K562 (cell line): ENCODE data around the gene PRCP. TPM values are rescaled to one million over a fixed set of nuclear protein-coding genes. Genes with fewer than 3 reads are reported as not detected.

Experiments used
- ARID2 ChIP-seq: fragments of 450-650 bp; IDR thresholded peaks from 2 replicates; pipeline ENCODE4 v1.6.1; 2017; ENCODE audit warnings: antibody characterized with exemption, mild to moderate bottlenecking
- CSDE1 ChIP-seq, 2 experiments: fragments of 450-650 bp; IDR thresholded peaks; 2 replicates each; pipeline ENCODE4 v1.6.1; 2016; ENCODE audit warnings: mild to moderate bottlenecking in 1 of 2
- E2F1 ChIP-seq: sonication (generic); formaldehyde crosslinking; IDR thresholded peaks from 2 replicates; pipeline ENCODE4 v1.8.1; 2023; ENCODE audit warnings: mild to moderate bottlenecking, missing genetic modification reagents, moderate library complexity
- KAT2B ChIP-seq: IDR thresholded peaks from one replicate; pipeline ENCODE4 v1.6.1; 2012; ENCODE audit warnings: low read depth, mild to moderate bottlenecking, control low read depth, inconsistent platforms, low read length, moderate library complexity
- MAFG ChIP-seq: fragments of 450-650 bp; conservative IDR thresholded peaks from 2 replicates; pipeline ENCODE4 v1.6.1; 2016; ENCODE audit warnings: missing genetic modification characterization, missing compliant biosample characterization
- NEUROD1 ChIP-seq: fragments of 150-350 bp; IDR thresholded peaks from 2 replicates; pipeline ENCODE4 v1.6.1; 2014; ENCODE audit warnings: borderline replicate concordance, low read length, low read depth; ENCODE audit not compliant: partially characterized antibody
- NR0B1 ChIP-seq: fragments of 450-650 bp; IDR thresholded peaks from one replicate; pipeline ENCODE4 v1.6.1; 2018; ENCODE audit warnings: mild to moderate bottlenecking, moderate library complexity; ENCODE audit not compliant: partially characterized antibody
- PCBP1 ChIP-seq: fragments of 200-400 bp; formaldehyde crosslinking; IDR thresholded peaks from 2 replicates; pipeline ENCODE4 v1.6.1; 2018; ENCODE audit warnings: mild to moderate bottlenecking, low read depth, low read length; ENCODE audit not compliant: poor library complexity, severe bottlenecking
- RBM22 ChIP-seq: fragments of 200-400 bp; formaldehyde crosslinking; IDR thresholded peaks from 2 replicates; pipeline ENCODE4 v1.6.1; 2018; ENCODE audit warnings: low read length, low read depth; ENCODE audit not compliant: poor library complexity, severe bottlenecking
- SMAD3 ChIP-seq: fragments of 450-650 bp; formaldehyde crosslinking; conservative IDR thresholded peaks from 2 replicates; pipeline ENCODE4 v1.4.0; 2020; ENCODE audit warnings: mild to moderate bottlenecking
- SRF ChIP-seq, 2 experiments: fragments of 250-450, 450-650 bp in 1 of 2; sonication (Bioruptor Pico) in 1 of 2; sonication (generic) in 1 of 2; formaldehyde crosslinking; IDR thresholded peaks; 2 replicates each; pipeline versions ENCODE4 v1.5.0 to v1.5.1; 2020 to 2022; ENCODE audit warnings: mild to moderate bottlenecking in 1 of 2, missing genetic modification reagents in 1 of 2
- ZBTB7A ChIP-seq: IDR thresholded peaks from 2 replicates; pipeline ENCODE4 v1.6.1; 2011; ENCODE audit warnings: low read depth, mild to moderate bottlenecking, low read length, moderate library complexity, borderline replicate concordance; ENCODE audit not compliant: control insufficient read depth
- ZBTB8A ChIP-seq: fragments of 450-650 bp; IDR thresholded peaks from 2 replicates; pipeline ENCODE4 v1.6.1; 2018; ENCODE audit warnings: mild to moderate bottlenecking, moderate library complexity; ENCODE audit not compliant: partially characterized antibody
- ZNF146 ChIP-seq: IDR thresholded peaks from one replicate; pipeline ENCODE4 v1.6.1; 2018; ENCODE audit warnings: missing compliant biosample characterization; ENCODE audit not compliant: unreplicated experiment
- ZNF274 ChIP-seq: IDR thresholded peaks from 2 replicates; pipeline ENCODE4 v1.6.1; 2011; ENCODE audit warnings: low read depth, mild to moderate bottlenecking, low read length, moderate library complexity, borderline replicate concordance
- ZNF280A ChIP-seq: fragments of 450-650 bp; IDR thresholded peaks from 2 replicates; pipeline ENCODE4 v1.6.1; 2018; ENCODE audit warnings: mild to moderate bottlenecking, low read depth; ENCODE audit not compliant: partially characterized antibody
- ZNF354B ChIP-seq: fragments of 250-450 bp; sonication (Bioruptor Pico); IDR thresholded peaks from 2 replicates; pipeline ENCODE4 v1.4.0; 2020
- ZNF511 ChIP-seq: sonication (generic); formaldehyde crosslinking; IDR thresholded peaks from 2 replicates; pipeline ENCODE4 v1.8.0; 2022; ENCODE audit warnings: mild to moderate bottlenecking, missing genetic modification reagents
- ZNF699 ChIP-seq: fragments of 250-450 bp; sonication (Bioruptor Pico); IDR thresholded peaks from 2 replicates; pipeline ENCODE4 v1.8.0; 2021; ENCODE audit warnings: mild to moderate bottlenecking, moderate library complexity; ENCODE audit not compliant: insufficient replicate concordance
- ZNF717 ChIP-seq: fragments of 250-450 bp; sonication (Bioruptor Pico); IDR thresholded peaks from 2 replicates; pipeline ENCODE4 v1.5.0; 2021
- ZNF77 ChIP-seq: fragments of 250-450 bp; sonication (Bioruptor Pico); IDR thresholded peaks from 2 replicates; pipeline ENCODE4 v1.5.0; 2020
- ZZZ3 ChIP-seq: fragments of 450-650 bp; IDR thresholded peaks from 2 replicates; pipeline ENCODE4 v1.6.1; 2016; ENCODE audit warnings: antibody characterized with exemption, mild to moderate bottlenecking, moderate library complexity
- polyA plus RNA-seq, 8 experiments: library from polyadenylated mRNA; depleted of rRNA in 4 of 8; stranded (reverse) in 5 of 8; unstranded in 3 of 8; fragments of >200 nt; fragmentation: Nextera tagmentation in 2 of 8; fragmentation: Illumina TruSeq in 1 of 8; extraction: Ambion mirVana in 2 of 8; extraction: Trizol in 1 of 8; gene quantifications; 2 replicates each; pipeline versions ENCODE4 v1.2.1 to v1.2.3, GENCODE V29; 2011 to 2014; ENCODE audit warnings: inconsistent platforms in 1 of 8, missing spikeins in 1 of 8
- total RNA-seq, 7 experiments: library from RNA; depleted of rRNA in 6 of 7; stranded (reverse); fragments of >200 nt in 6 of 7; fragmentation: Illumina TruSeq in 2 of 7; extraction: Trizol in 2 of 7; gene quantifications; 2 replicates each; pipeline versions ENCODE4 v1.2.1 to v1.2.3, GENCODE V29; 2011 to 2021; ENCODE audit warnings: low replicate concordance in 1 of 7

PRCP gene
- total and polyA plus RNA-seq, 9 of the 15 experiments (the other 6 are each of a cell fraction or from before 2014, with no cell fraction given): 9.5 to 43.1 (median 23.2) TPM

GRCh38 chr11:82900277-82901164 lies at the start of gene PRCP (continued):
- no peak for TF ChIP-seq CSDE1 (IDR thresholded peaks at IDR 0.05)
- no peak for TF ChIP-seq SMAD3 (CRISPR knock-in tag)
- TF ChIP-seq PCBP1: no peak
- TF ChIP-seq ZNF146: no peak
- no peak for TF ChIP-seq ZBTB8A
- no peak for TF ChIP-seq RBM22
- no peak for TF ChIP-seq ZNF511
- TF ChIP-seq ZZZ3: no peak
- TF ChIP-seq ZNF274: no peak
- TF ChIP-seq NEUROD1: no peak
- no peak for TF ChIP-seq ARID2
- no peak for TF ChIP-seq ZNF354B
- TF ChIP-seq NR0B1: no peak
- no peak for TF ChIP-seq KAT2B
- no peak for TF ChIP-seq ZNF717
- no peak for TF ChIP-seq ZNF699 (CRISPR knock-in tag)
- no peak for TF ChIP-seq MAFG (tag)
- no peak for TF ChIP-seq ZNF280A
- peak; percentile 54; the same call in 1 of the 2 replicates for TF ChIP-seq ZBTB7A
- TF ChIP-seq SRF (CRISPR knock-in tag; IDR thresholded peaks at IDR 0.05): peak in 1 of 2 experiments; percentile 86; a peak in 1 of 4 replicates
- no peak; the same call in 1 of the 2 replicates for TF ChIP-seq E2F1
- no peak for TF ChIP-seq ZNF77 (CRISPR knock-in tag)
